GM23338 (cell line): ENCODE measurements around the gene ATAD2B.

Experiments used
- CREB1 ChIP-seq: fragments of 250-450 bp; sonication (Bioruptor Pico); IDR thresholded peaks from 2 replicates; pipeline ENCODE4 v1.5.0; 2020; ENCODE audit warnings: low read depth, mild to moderate bottlenecking, moderate library complexity
- EZH2 ChIP-seq: fragments of 200-600 bp; sonication (generic); IDR thresholded peaks from one replicate; pipeline ENCODE4 v1.8.0; 2017; ENCODE audit warnings: antibody characterized with exemption, mild to moderate bottlenecking, low read depth; ENCODE audit not compliant: unreplicated experiment
- EZH2phosphoT487 ChIP-seq: fragments of 200-600 bp; sonication (generic); IDR thresholded peaks from one replicate; pipeline ENCODE4 v1.8.1; 2018; ENCODE audit warnings: antibody characterized with exemption; ENCODE audit not compliant: unreplicated experiment
- NANOG ChIP-seq: IDR thresholded peaks from 2 replicates; pipeline ENCODE4 v1.6.1; 2016; ENCODE audit warnings: antibody characterized with exemption, borderline replicate concordance
- POLR2AphosphoS5 ChIP-seq: IDR thresholded peaks from 2 replicates; pipeline ENCODE4 v1.6.1; 2016; ENCODE audit warnings: antibody characterized with exemption, low read depth
- ZNF114 ChIP-seq: fragments of 250-450 bp; sonication (Bioruptor Pico); IDR thresholded peaks from 2 replicates; pipeline ENCODE4 v1.5.0; 2020; ENCODE audit warnings: mild to moderate bottlenecking, moderate library complexity
- TF ChIP-seq, protein P1 (sequence below), 2 experiments: fragments of 200-600 bp in 1 of 2; sonication (generic) in 1 of 2; conservative IDR thresholded peaks; 2 replicates each; pipeline versions ENCODE4 v1.5.1 to v1.6.1; 2016 to 2017; ENCODE audit warnings: antibody characterized with exemption in 2 of 2, low read depth in 2 of 2, mild to moderate bottlenecking in 2 of 2, moderate library complexity in 1 of 2
- TF ChIP-seq, protein P2 (sequence below): IDR thresholded peaks from one replicate; pipeline ENCODE4 v1.6.1; 2018; ENCODE audit warnings: antibody characterized with exemption; ENCODE audit not compliant: unreplicated experiment

DNA sequence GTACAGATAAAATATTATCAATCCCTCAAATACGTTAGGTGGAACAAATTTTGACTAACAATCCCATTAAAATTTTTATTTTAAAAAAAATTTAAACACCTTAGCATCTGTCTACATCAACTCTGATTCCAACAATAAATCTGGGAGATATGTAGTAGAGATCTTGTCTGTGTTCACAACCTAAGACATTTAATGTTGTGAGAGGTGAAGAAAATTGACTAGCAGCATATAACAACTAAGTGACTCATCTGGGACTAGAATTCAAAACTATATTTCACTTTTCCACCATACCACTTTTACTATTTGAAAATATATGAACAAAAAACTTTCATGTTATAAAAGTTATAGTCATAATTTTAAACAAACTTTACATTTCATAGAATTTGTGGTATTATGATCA is 97.9 kb downstream of the ATAD2B start:
- TF ChIP-seq, protein P1, sequence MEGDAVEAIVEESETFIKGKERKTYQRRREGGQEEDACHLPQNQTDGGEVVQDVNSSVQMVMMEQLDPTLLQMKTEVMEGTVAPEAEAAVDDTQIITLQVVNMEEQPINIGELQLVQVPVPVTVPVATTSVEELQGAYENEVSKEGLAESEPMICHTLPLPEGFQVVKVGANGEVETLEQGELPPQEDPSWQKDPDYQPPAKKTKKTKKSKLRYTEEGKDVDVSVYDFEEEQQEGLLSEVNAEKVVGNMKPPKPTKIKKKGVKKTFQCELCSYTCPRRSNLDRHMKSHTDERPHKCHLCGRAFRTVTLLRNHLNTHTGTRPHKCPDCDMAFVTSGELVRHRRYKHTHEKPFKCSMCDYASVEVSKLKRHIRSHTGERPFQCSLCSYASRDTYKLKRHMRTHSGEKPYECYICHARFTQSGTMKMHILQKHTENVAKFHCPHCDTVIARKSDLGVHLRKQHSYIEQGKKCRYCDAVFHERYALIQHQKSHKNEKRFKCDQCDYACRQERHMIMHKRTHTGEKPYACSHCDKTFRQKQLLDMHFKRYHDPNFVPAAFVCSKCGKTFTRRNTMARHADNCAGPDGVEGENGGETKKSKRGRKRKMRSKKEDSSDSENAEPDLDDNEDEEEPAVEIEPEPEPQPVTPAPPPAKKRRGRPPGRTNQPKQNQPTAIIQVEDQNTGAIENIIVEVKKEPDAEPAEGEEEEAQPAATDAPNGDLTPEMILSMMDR (conservative IDR thresholded peaks at IDR 0.05; ENCODE audit: low read depth in 2 of 2) = no peak
- TF ChIP-seq EZH2phosphoT487 = no peak
- TF ChIP-seq POLR2AphosphoS5 = no peak
- TF ChIP-seq EZH2 = no peak
- TF ChIP-seq NANOG = no peak
- TF ChIP-seq CREB1 = no peak
- TF ChIP-seq, protein P2, sequence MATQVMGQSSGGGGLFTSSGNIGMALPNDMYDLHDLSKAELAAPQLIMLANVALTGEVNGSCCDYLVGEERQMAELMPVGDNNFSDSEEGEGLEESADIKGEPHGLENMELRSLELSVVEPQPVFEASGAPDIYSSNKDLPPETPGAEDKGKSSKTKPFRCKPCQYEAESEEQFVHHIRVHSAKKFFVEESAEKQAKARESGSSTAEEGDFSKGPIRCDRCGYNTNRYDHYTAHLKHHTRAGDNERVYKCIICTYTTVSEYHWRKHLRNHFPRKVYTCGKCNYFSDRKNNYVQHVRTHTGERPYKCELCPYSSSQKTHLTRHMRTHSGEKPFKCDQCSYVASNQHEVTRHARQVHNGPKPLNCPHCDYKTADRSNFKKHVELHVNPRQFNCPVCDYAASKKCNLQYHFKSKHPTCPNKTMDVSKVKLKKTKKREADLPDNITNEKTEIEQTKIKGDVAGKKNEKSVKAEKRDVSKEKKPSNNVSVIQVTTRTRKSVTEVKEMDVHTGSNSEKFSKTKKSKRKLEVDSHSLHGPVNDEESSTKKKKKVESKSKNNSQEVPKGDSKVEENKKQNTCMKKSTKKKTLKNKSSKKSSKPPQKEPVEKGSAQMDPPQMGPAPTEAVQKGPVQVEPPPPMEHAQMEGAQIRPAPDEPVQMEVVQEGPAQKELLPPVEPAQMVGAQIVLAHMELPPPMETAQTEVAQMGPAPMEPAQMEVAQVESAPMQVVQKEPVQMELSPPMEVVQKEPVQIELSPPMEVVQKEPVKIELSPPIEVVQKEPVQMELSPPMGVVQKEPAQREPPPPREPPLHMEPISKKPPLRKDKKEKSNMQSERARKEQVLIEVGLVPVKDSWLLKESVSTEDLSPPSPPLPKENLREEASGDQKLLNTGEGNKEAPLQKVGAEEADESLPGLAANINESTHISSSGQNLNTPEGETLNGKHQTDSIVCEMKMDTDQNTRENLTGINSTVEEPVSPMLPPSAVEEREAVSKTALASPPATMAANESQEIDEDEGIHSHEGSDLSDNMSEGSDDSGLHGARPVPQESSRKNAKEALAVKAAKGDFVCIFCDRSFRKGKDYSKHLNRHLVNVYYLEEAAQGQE = no peak
- no peak for TF ChIP-seq ZNF114
